HepG2 (cell line): ENCODE results near the gene RHBDD2. TPM values are rescaled to one million over a fixed set of nuclear protein-coding genes. Genes with fewer than 3 reads are reported as not detected.

Experiments
- ATF6 ChIP-seq: sonication (generic); formaldehyde crosslinking; conservative IDR thresholded peaks from 2 replicates; pipeline ENCODE4 v1.4.0; 2020; ENCODE audit warnings: missing genetic modification reagents
- EEA1 ChIP-seq: sonication (generic); formaldehyde crosslinking; IDR thresholded peaks from 2 replicates; pipeline ENCODE4 v1.5.1; 2020; ENCODE audit warnings: mild to moderate bottlenecking, missing genetic modification reagents, borderline replicate concordance
- FOXP1 ChIP-seq, 2 experiments: fragments of 450-650 bp in 1 of 2; IDR thresholded peaks; 2 replicates each; pipeline ENCODE4 v1.6.1; 2017 to 2018; ENCODE audit warnings: antibody characterized with exemption in 1 of 2
- GTF3A ChIP-seq: sonication (generic); formaldehyde crosslinking; conservative IDR thresholded peaks from 2 replicates; pipeline ENCODE4 v1.4.0; 2020; ENCODE audit warnings: mild to moderate bottlenecking, missing genetic modification reagents
- KDM3A ChIP-seq: IDR thresholded peaks from 2 replicates; pipeline ENCODE4 v1.6.1; 2018; ENCODE audit warnings: low read depth, missing compliant biosample characterization
- NR1H2 ChIP-seq: sonication (generic); formaldehyde crosslinking; IDR thresholded peaks from 2 replicates; pipeline ENCODE4 v1.8.1; 2022; ENCODE audit warnings: low read depth, missing genetic modification reagents, borderline replicate concordance
- POLR2G ChIP-seq: fragments of 200-400 bp; formaldehyde crosslinking; IDR thresholded peaks from 2 replicates; pipeline ENCODE4 v1.6.1; 2018; ENCODE audit warnings: mild to moderate bottlenecking, low read depth, low read length, moderate library complexity
- RAD51 ChIP-seq: fragments of 450-650 bp; IDR thresholded peaks from 2 replicates; pipeline ENCODE4 v1.6.1; 2016; ENCODE audit warnings: borderline replicate concordance
- SIN3A ChIP-seq: IDR thresholded peaks from 2 replicates; pipeline ENCODE4 v1.6.1; 2011; ENCODE audit warnings: low read depth, mild to moderate bottlenecking, control low read depth, low read length, borderline replicate concordance
- SP140L ChIP-seq: sonication (generic); formaldehyde crosslinking; IDR thresholded peaks from 2 replicates; pipeline ENCODE4 v1.4.0; 2020; ENCODE audit warnings: missing genetic modification reagents, borderline replicate concordance
- TCF7 ChIP-seq: sonication (generic); IDR thresholded peaks from 2 replicates; pipeline ENCODE4 v1.6.1; 2016; ENCODE audit warnings: antibody characterized with exemption, low read depth
- THAP11 ChIP-seq: IDR thresholded peaks from 2 replicates; pipeline ENCODE4 v1.6.1; 2016; ENCODE audit warnings: missing biosample characterization, missing genetic modification reagents
- ZBTB21 ChIP-seq: sonication (generic); formaldehyde crosslinking; IDR thresholded peaks from 2 replicates; pipeline ENCODE4 v1.4.0; 2020; ENCODE audit warnings: missing genetic modification reagents
- ZNF24 ChIP-seq: fragments of 450-650 bp; IDR thresholded peaks from 2 replicates; pipeline ENCODE4 v1.6.1; 2017; ENCODE audit warnings: antibody characterized with exemption, mild to moderate bottlenecking
- ZNF441 ChIP-seq: sonication (generic); formaldehyde crosslinking; IDR thresholded peaks from 2 replicates; pipeline ENCODE4 v1.7.0; 2021; ENCODE audit warnings: missing genetic modification reagents, borderline replicate concordance
- ZNF615 ChIP-seq: sonication (generic); formaldehyde crosslinking; IDR thresholded peaks from 2 replicates; pipeline ENCODE4 v1.5.0; 2020; ENCODE audit warnings: mild to moderate bottlenecking, missing genetic modification reagents, borderline replicate concordance
- polyA plus RNA-seq, 8 experiments: library from polyadenylated mRNA; depleted of rRNA in 3 of 8; stranded (reverse) in 7 of 8; unstranded in 1 of 8; fragments of >200 nt; fragmentation: Illumina TruSeq in 4 of 8; extraction: Trizol in 4 of 8; gene quantifications; 2 replicates each; pipeline versions ENCODE4 v1.2.1 to v1.2.3, GENCODE V29; 2011 to 2016; ENCODE audit warnings: low read depth in 4 of 8, missing spikeins in 1 of 8, mixed read lengths in 1 of 8; ENCODE audit not compliant: insufficient read depth in 1 of 8
- total RNA-seq, 5 experiments: library from RNA; depleted of rRNA; stranded (reverse); fragments of >200 nt; fragmentation: Illumina TruSeq; extraction: Trizol; gene quantifications; 2 replicates each; pipeline ENCODE4 v1.2.3, GENCODE V29; 2016; ENCODE audit warnings: low read depth in 1 of 5
- TF ChIP-seq, protein P1 (sequence below): sonication (generic); formaldehyde crosslinking; IDR thresholded peaks from 2 replicates; pipeline ENCODE4 v1.4.0; 2020; ENCODE audit warnings: missing genetic modification reagents
- TF ChIP-seq, protein P2 (sequence below): IDR thresholded peaks from 2 replicates; pipeline ENCODE4 v1.6.1; 2016; ENCODE audit warnings: missing biosample characterization, missing genetic modification reagents, low read depth
- TF ChIP-seq, protein P3 (sequence below): sonication (generic); formaldehyde crosslinking; IDR thresholded peaks from 2 replicates; pipeline ENCODE4 v1.4.0; 2020; ENCODE audit warnings: mild to moderate bottlenecking, missing genetic modification reagents, borderline replicate concordance

Gene RHBDD2
- total and polyA plus RNA-seq, 2 of the 13 experiments (the other 11 are each of a cell fraction or from before 2014, with no cell fraction given), result 23.1 to 26.4 TPM

- TF ChIP-seq ATF6 (CRISPR knock-in tag) (peak; percentile 82; the same call in 1 of the 2 replicates), ZBTB21 (CRISPR knock-in tag) (no peak), THAP11 (CRISPR knock-in tag) (peak; percentile 80), EEA1 (CRISPR knock-in tag) (0 out of 2 replicates have a peak, but pooled peaks have one; percentile 20), SP140L (CRISPR knock-in tag) (no peak; the same call in 1 of the 2 replicates), POLR2G (peak; percentile 99), KDM3A (0 out of 2 replicates have a peak, but pooled peaks have one; percentile 42), ZNF24 (peak; percentile 51; the same call in 1 of the 2 replicates), TCF7 (no peak), FOXP1 (IDR thresholded peaks at IDR 0.05) (no peak), FOXP1 (CRISPR knock-in tag; IDR thresholded peaks at IDR 0.05) (no peak), ZNF441 (CRISPR knock-in tag) (peak; percentile 85), NR1H2 (no peak), SIN3A (peak; percentile 91; the same call in 1 of the 2 replicates), ZNF615 (CRISPR knock-in tag) (peak; percentile 80; the same call in 1 of the 2 replicates), RAD51 (no peak), GTF3A (CRISPR knock-in tag) (no peak)
- TF ChIP-seq, protein P1, sequence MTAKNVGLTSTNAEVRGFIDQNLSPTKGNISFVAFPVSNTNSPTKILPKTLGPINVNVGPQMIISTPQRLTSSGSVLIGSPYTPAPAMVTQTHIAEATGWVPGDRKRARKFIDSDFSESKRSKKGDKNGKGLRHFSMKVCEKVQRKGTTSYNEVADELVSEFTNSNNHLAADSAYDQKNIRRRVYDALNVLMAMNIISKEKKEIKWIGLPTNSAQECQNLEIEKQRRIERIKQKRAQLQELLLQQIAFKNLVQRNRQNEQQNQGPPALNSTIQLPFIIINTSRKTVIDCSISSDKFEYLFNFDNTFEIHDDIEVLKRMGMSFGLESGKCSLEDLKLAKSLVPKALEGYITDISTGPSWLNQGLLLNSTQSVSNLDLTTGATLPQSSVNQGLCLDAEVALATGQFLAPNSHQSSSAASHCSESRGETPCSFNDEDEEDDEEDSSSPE (CRISPR knock-in tag), result peak; percentile 63
- TF ChIP-seq, protein P2, sequence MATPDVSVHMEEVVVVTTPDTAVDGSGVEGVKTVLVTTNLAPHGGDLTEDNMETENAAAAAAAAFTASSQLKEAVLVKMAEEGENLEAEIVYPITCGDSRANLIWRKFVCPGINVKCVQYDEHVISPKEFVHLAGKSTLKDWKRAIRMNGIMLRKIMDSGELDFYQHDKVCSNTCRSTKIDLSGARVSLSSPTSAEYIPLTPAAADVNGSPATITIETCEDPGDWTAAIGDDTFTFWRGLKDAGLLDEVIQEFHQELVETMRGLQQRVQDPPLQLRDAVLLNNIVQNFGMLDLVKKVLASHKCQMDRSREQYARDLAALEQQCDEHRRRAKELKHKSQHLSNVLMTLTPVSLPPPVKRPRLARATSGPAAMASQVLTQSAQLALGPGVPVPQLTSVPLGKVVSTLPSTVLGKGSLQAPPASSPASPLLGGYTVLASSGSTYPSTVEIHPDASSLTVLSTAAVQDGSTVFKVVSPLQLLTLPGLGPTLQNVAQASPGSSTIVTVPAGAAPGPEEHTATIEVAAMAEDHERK (CRISPR knock-in tag), result no peak
- TF ChIP-seq, protein P3, sequence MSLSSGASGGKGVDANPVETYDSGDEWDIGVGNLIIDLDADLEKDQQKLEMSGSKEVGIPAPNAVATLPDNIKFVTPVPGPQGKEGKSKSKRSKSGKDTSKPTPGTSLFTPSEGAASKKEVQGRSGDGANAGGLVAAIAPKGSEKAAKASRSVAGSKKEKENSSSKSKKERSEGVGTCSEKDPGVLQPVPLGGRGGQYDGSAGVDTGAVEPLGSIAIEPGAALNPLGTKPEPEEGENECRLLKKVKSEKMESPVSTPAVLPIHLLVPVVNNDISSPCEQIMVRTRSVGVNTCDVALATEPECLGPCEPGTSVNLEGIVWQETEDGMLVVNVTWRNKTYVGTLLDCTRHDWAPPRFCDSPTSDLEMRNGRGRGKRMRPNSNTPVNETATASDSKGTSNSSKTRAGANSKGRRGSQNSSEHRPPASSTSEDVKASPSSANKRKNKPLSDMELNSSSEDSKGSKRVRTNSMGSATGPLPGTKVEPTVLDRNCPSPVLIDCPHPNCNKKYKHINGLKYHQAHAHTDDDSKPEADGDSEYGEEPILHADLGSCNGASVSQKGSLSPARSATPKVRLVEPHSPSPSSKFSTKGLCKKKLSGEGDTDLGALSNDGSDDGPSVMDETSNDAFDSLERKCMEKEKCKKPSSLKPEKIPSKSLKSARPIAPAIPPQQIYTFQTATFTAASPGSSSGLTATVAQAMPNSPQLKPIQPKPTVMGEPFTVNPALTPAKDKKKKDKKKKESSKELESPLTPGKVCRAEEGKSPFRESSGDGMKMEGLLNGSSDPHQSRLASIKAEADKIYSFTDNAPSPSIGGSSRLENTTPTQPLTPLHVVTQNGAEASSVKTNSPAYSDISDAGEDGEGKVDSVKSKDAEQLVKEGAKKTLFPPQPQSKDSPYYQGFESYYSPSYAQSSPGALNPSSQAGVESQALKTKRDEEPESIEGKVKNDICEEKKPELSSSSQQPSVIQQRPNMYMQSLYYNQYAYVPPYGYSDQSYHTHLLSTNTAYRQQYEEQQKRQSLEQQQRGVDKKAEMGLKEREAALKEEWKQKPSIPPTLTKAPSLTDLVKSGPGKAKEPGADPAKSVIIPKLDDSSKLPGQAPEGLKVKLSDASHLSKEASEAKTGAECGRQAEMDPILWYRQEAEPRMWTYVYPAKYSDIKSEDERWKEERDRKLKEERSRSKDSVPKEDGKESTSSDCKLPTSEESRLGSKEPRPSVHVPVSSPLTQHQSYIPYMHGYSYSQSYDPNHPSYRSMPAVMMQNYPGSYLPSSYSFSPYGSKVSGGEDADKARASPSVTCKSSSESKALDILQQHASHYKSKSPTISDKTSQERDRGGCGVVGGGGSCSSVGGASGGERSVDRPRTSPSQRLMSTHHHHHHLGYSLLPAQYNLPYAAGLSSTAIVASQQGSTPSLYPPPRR (CRISPR knock-in tag), result no peak
Measured at GRCh38 chr7:75914655-75915415, 36.0 kb downstream of the RHBDD2 start, which contains the start of gene POR (continued).
